BJ (cell line): ENCODE data around the gene RFESD. TPM values are rescaled to one million over a fixed set of nuclear protein-coding genes. Genes with fewer than 3 reads are reported as not detected.

ENCODE experiments used
- CTCF ChIA-PET: fragments of 350-600 bp; formaldehyde crosslinking; extraction: SDS; loops from one replicate; lab custom pipeline; 2021; ENCODE audit warnings: antibody characterized with exemption, inconsistent platforms; lab: Yijun Ruan, JAX
- POLR2A ChIA-PET: fragments of 300-600 bp; sonication (Branson Sonifier 250); formaldehyde crosslinking; extraction: SDS; loops from one replicate; lab custom pipeline; 2021; ENCODE audit warnings: antibody characterized with exemption; lab: Charles Lee
- DNase-seq: peaks from one replicate; pipeline ENCODE4 v3.0.0-alpha.2; 2011; ENCODE audit warnings: low read depth
- H3K27me3 ChIP-seq: 2 replicates; pipeline ENCODE4 v1.6.0; 2011; ENCODE audit warnings: low read length; ENCODE audit not compliant: control insufficient read depth, insufficient read depth
- H3K36me3 ChIP-seq: 2 replicates; pipeline ENCODE4 v1.5.1; 2011; ENCODE audit warnings: low read length; ENCODE audit not compliant: control insufficient read depth, insufficient read depth
- H3K4me3 ChIP-seq: 2 replicates; pipeline ENCODE4 v1.5.1; 2011; ENCODE audit warnings: low read depth, mild to moderate bottlenecking, control low read depth, low read length
- CTCF ChIP-seq: IDR thresholded peaks from 2 replicates; pipeline ENCODE4 v1.5.1; 2011; ENCODE audit warnings: low read depth, mild to moderate bottlenecking, control low read depth, inconsistent platforms, low read length, moderate library complexity; ENCODE audit not compliant: insufficient read depth
- polyA plus RNA-seq: library from polyadenylated mRNA; depleted of rRNA; stranded (reverse); fragments of >200 nt; gene quantifications from 2 replicates; pipeline ENCODE4 v1.2.3, GENCODE V29; 2011

The RFESD gene
- polyA plus RNA-seq, 1 experiment, result 1.1 TPM

- ChIA-PET POLR2A (no interaction called here), CTCF (no interaction called here)
- H3K36me3 ChIP-seq, result no peaks in the 10 kb centered on the region
- no peak for TF ChIP-seq CTCF
- no peak for DNase-seq
- H3K4me3 ChIP-seq, result no peak overlapping the region
- no peaks in the 10 kb centered on the region for H3K27me3 ChIP-seq
Observed at GRCh38 chr5:95626701-95627100, 19.9 kb upstream of the RFESD start.

- Histone ChIP-seq H3K36me3 (no peaks in the 10 kb centered on the region), H3K27me3 (no peaks in the 10 kb centered on the region), H3K4me3 (no peak overlapping the region)
- DNase-seq, result no peak
- CTCF ChIA-PET, result interaction anchor here (0.9 kb wide), 1 partner anchor 8 kb away, joined by 3 read pairs; no protein-coding TSS in a partner anchor
- TF ChIP-seq CTCF, result no peak
- POLR2A ChIA-PET, result no interaction called here
Observed at GRCh38 chr5:95627971-95628810, 18.4 kb upstream of the RFESD start.

GRCh38 chr5:95628933-95629332 lies 17.6 kb upstream of the RFESD start:
- CTCF ChIA-PET, result no interaction called here
- Histone ChIP-seq H3K4me3 (no peak overlapping the region), H3K27me3 (no peaks in the 10 kb centered on the region), H3K36me3 (no peaks in the 10 kb centered on the region)
- no peak for TF ChIP-seq CTCF
- POLR2A ChIA-PET, result no interaction called here
- no peak for DNase-seq

DNA sequence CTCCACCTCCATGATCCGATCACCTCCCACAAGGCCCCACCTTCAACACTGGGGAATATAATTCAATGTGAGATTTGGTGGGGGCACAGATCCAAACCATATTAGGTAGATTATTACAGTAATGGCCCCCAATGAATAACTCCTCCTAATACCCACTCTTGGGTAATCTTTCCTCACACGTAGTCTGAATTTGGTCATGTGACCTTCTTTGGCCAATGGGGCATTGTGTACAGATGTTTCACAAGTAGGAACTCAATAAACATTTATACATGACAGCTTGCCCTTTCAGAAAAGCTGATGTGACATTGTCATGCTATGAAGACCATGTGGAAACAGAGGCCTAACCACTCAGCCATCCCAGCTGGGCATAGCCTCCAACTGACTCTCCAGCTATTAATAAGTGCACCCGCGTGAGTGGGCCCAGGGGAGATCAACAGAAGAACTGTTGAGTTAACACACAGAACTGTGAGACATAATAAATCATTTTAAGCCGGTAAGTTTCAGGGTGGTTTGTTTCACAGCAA lies 16.1 kb upstream of the RFESD start:
- H3K4me3 ChIP-seq, result no peak overlapping the region
- POLR2A ChIA-PET, result no interaction called here
- no peaks in the 10 kb centered on the region for H3K27me3 ChIP-seq
- H3K36me3 ChIP-seq, result no peaks in the 10 kb centered on the region
- no peak for DNase-seq
- TF ChIP-seq CTCF, result no peak
- CTCF ChIA-PET, result interaction anchor here (0.6 to 2.2 kb wide), 3 partner anchors 8 to 161 kb away, joined by 3 to 13 read pairs (median 4); no protein-coding TSS in a partner anchor

DNA sequence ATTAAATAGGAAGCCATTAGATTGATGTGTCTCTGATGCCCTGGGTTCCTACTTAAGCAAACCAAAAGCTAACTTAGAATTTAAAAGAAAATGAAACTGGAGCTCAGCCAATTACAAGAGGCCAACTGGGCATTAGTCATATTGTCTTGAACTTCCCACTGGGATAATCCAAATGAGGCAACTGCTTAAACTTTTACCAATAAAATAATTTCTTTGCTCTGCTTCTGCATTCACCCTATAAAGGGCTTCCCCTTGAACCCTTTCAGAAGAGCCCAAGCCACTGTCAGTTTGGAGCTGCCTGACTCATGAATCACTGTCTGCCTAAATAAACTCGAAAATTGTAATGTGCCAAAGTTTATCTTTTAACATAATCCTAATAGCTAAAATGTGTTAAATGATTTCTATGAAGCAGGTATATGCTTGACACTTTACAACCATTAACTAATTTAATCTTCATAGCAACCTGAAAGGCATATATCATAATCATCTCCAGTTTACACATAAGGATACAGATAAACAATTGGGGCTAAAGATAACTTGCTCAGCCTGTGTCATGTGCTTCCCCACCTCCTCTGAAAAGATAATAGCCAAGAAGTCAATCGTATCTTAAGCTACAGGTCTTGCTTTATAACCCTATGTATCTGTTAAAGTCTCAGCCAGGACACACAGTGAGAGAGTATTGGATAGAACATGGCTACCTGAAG lies 15.2 kb upstream of the RFESD start:
- POLR2A ChIA-PET, result interaction anchor here (0.7 kb wide), 1 partner anchor 116 kb away, joined by 3 read pairs; no protein-coding TSS in a partner anchor
- Histone ChIP-seq H3K36me3 (no peaks in the 10 kb centered on the region), H3K27me3 (no peaks in the 10 kb centered on the region), H3K4me3 (no peak overlapping the region)
- peak; percentile 54 for DNase-seq
- CTCF ChIA-PET, result interaction anchor here (0.6 to 2.2 kb wide), 6 partner anchors 9 to 162 kb away, joined by 3 to 13 read pairs (median 4); partner anchors contain the start of gene RFESD
- TF ChIP-seq CTCF, result no peak
